HG03196 (cell line): Measurements from ENCODE around the gene DRD2.
"Not testable (repeated sequence)": the region's sequence is repeated elsewhere in the genome, so short reads cannot be mapped to it uniquely, and the experiment has no call there.

Experiments
- ATAC-seq: cut with Tn5 transposase; IDR thresholded peaks from one replicate; pipeline ENCODE4 v1.9.1; 2021; ENCODE audit not compliant: unreplicated experiment

Gene DRD2

DNA sequence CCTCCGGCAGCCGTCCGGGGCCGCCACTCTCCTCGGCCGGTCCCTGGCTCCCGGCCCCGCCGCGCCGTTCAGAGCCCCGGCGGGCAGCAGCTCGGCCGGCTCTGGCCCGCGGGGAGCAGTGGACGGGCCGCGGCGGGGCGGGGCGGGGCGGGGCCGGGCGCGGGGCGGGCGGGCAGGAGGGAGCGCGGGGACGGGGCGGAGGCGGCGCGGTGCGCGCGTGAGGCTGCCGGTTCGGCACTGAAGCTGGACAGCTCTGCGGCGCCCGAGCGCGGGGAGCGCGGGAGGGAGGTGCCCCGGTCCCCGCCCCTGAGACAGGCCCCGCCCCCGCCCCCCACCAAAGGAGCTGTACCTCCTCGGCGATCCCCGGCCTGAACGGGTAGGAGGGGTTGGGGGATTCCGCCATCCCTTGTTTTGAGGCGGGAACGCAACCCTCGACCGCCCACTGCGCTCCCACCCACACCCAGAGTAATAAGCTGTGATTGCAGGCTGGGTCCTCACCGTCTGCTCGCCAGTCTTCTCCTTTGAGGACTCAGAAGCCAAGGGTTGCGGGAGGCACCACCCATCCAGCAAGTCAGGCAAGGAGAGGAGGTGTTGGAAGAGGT is at the start of gene DRD2:
TSS of gene DRD2 (minus strand) at position 239 of the 602 bp plus-strand sequence. CDS start 50,747 bp downstream, outside the sequence.
- no peak for ATAC-seq

DNA sequence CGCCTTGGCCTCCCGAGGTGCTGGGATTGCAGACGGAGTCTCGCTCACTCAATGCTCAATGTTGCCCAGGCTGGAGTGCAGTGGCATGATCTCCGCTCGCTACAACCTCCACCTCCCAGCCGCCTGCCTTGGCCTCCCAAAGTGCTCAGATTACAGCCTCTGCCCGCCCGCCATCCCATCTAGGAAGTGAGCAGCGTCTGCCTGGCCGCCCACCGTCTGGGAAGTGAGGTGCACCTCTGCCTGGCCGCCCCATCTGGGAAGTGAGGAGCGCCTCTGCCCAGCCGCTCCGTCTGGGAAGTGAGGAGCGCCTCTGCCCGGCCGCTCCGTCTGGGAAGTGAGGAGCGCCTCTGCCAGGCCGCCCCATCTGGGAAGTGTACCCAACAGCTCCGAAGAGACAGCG is 48.7 kb upstream of the DRD2 start:
- ATAC-seq, result not testable (repeated sequence)

DNA sequence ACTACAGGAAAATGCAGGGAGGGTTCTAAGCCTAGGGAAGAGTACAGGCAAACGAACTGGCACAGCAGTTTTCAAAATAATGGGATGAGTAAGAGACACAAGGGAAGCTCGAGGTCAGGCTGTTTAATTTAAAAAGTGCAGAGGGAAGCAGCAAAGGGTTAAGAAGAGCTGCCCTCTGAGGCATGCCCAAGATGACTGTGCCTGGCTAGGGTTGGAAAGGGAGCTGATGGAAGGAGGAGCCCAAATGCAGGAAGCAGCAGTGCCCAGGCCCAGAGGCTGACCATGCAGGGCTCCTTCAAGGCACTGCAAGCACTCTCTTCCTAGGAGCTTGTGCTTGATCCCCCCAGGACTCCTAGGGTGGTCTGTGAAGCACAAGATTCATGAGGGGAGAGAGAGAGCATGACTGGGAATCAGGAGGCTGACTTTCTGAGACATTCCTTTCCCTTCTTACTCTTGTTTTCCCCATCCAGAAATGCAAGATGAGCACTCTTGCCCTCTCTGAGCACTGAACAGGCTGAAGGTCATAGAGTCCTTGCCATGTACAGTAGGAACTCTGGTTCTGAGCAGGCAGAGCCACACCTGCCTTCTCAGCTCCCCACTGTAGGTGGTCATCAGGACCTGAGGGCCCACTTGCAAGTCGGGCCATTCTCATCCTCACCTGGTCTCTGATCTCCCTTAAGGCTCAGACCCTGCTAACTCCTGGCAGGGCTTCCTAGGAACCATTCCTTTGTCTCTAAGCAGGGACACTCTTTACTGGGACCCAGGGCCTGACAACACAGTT is 46.7 kb upstream of the DRD2 start:
- no peak for ATAC-seq

DNA sequence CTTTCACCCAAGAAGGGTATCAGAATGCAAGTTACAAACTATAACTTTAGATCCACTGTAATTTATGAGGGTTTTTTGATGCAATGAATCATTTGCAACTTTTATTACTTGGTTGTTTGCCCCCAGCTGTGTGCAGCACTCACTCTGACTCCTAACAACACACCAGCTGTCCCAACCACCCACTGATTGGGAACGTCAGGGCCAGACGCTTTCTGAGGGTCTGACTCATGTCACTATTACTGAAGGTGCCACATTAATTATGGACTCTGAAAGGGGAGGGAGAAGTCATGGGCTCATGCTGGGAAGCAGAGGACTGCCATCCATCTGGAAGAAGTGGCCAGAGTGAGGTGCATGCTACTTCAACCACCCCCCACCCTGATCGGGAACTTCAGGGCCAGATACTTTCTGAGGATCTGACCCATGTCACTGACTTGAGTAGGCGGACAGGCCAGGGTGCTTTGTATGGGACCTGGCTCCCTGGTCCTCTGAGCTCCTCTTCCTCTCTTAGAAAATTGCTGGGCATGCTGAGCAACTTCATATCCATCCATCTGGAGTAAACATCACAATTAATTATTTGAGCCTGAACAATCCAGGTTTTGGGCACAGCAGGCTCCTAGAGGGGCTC is 44.9 kb upstream of the DRD2 start:
- ATAC-seq, result no peak

DNA sequence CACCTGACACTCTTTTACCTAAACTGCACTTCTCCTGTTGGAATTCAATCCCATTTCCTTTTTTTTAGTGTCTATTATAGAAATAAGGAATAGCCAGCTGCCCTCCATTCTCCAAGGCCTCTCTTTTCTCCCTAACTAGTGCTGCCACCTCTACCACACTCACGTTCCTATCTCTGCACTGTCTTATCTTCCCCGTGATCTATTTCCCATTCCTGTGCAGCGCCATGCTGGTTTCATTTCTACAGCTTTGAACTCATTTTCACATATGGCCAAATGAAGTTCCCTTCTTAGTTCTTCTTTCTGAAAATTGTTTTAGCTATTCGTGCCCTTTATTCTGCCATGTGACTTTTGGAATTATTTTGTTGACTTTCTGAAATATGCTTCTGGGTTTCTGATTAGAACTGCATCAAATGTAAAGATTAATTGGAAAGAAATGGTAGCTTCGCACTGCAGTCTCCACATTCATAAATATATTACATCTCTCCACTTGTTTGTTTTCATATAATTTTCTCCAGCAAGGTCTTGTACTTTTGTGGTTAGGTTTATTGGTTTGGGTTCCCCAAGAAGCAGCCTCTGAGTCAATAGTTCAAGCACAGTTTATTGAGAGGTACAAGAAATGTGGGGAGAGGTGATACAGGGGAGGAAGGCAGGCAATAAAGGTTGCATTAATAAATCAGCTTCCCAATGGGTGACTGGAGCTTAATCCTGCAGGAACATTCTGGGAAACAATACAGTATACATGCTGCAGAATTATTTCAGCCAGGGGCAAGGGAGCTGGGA is 43.7 kb upstream of the DRD2 start:
- no peak for ATAC-seq

DNA sequence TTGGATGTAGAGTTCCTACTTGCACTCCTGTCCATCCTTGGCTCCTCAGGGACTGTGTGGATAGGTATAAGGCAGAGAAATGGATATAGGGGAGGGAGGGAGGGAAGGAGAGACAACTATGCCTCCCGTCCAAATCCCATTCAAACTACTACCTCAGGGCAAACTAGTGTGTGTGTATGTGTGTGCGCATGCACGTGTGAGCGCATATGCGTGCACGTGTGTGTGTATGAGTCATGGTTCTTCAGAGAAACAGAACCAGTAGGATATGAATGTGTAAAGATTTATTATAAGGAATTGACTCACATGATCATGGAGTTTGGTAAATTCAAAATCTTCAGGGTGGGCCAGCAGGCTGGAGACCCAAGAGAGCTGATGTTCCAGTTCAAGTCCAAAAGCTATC is 42.2 kb upstream of the DRD2 start:
- ATAC-seq, result no peak

DNA sequence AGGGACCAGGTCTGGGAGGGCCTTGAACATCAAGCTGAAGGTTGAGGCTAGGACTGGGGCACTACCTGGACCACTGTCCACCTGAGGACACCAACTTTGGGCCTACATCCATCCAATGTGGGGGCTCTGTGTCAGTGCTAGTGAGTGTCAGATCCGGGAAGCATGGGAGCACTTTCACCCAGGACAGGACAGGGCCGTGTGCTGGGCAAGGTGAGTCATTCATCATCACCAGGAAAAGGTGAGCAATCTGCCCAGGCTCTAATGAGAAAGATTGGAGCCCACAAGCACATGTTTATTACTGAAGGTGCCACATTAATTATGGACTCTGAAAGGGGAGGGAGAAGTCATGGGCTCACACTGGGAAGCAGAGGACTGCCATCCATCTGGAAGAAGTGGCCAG is 39.7 kb upstream of the DRD2 start:
- ATAC-seq, result no peak

DNA sequence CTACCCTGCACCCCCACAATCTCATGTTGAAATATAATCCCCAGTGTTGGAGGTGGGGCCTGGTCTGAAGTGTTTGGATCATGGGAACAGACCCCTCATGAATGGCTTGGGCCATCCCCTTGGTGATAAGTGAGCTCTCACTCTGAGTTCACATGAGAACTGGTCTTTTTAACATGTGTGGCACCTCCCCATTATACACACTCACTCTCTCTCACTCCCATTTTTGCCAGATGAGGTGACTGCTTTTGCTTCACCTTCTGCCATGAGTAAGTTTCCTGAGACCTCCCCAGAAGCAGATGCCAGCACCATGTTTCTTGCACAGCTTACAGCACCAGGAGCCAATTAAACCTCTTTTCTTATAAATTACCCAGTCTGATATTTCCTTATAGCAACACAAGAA is 32.1 kb upstream of the DRD2 start:
- ATAC-seq, result no peak

DNA sequence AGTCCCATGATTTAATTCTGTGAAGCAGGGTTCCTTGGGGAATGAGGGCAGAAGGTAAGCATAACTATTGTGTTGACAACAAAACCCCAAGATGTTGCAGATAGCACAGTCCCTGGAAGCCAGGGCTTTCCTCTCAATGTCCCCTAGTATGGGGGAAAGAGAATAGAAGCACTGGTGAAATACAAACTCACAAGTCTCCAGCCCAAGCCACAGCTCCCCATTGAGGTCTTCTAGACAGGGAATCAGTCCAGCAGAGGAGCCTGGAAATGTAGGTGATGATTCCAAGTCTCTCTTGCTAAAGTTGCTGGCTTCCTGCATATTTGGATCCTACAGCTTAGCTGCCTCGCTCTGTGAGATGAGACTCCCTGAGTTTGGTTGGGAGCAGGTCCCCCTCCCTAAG is 31.7 kb upstream of the DRD2 start:
- ATAC-seq, result no peak

DNA sequence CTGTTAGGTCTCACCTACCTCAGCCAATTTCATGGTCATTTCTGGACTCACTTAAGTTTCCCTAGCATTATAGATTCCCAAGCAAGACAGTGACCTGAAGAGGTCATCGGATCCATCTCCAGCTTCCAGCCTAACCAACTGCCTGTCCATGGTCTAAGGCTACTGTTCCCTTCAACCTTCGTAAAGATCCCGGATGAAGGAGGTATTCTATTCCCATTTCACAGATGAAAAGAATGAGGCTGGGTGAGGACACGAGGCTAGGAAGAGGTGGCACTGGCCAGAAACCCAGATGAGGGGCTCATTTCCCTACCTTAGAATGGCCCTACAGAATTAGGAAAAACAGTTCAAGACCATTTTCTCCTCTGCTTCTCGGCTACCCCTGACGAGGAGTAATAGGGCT is 31.3 kb upstream of the DRD2 start:
- no peak for ATAC-seq

DNA sequence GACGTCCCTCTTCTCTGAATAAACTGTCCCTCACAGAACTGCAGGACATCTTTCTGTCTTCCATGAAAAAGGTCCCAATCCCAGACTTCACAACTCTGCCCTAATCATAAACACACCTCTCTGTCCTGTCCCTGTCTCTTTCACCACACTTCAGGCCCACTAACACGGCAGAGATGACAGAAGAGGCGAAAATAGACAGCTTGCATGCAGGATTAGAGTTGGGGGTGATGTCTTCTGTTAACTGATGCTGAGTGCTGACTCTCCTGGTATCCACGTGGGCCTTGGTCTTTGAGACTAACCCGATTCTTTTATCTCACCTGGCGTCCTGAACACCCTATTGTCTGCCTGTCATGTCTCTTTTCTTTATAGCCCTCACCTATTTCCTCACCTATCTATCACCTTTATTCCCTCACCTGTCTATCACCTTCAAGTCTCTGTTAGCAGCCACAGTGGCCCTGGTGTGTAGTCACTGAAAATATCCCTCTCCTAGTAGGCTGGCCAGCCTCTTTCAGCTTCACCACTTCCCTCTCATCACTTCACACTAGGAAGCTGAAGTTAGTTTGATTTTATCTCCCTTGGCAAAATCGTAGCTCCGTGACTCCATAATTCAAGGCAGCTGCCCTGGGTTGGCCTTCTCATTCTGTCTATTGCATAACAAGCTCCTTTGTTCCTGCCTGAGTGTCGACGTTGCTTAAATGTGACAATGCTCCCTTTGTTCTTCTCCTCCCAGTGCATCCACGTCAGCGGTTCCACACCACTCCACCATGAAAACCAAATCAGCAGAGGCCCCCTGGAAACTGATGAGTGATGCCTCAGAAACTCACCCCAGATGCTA is 30.6 kb upstream of the DRD2 start:
- no peak for ATAC-seq

DNA sequence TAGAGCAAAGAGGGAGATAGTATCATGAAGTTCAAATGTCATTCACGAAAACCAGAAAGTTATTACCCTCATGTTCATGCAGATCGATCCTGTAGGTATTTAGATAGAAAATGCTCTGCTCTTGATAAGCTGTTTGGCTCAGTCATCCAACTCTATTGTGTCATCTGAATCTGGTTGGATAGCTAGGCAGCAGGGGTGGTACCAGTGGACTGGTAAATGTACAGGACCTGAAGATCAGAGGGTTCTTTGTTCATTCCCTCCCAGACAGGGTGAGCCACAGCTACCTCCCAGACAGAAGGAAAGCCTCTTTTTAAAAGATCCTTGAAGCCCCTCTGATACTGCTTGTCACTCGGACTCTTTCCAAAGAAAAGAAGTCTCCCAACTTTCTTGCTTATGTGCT is 29.8 kb upstream of the DRD2 start:
- ATAC-seq, result no peak

DNA sequence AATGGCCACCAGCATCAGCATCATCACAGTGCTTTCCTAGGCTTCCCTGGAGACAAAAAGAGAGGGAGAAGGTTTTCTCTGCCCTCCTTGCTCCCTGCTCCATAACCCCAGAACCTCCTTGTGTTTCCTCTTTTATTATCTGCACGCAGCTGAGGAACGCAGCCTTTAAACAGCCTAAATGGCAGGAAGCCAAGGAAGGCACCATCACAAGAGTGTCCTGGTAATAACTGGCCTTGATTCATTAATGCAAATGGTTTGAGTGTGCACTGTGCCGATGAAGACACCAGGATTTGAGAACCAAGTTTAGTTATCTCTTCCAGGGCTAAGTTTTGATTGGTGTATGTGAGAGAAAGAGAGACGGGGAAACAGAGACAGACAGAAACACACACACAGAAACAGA is 29.4 kb upstream of the DRD2 start:
- ATAC-seq, result no peak

DNA sequence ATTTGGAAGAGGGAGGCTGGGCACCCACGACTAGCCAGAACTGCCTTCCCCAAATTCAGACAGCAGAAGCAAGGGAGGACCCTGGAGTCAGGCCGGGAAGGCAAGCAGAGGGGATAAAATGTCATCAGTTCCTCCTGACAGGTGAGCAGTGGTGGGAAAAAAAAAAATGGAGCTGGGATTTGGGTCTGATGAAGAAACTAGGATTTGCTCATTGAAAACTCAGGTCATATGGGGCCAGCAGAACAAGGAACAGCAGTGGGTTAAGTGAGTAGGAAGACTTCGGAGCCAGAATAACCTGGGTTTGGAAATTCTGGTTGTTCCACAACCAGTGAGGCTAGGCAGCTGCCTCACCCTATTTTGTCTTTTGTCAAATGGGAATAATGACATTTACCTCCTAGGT is 28.9 kb upstream of the DRD2 start:
- ATAC-seq, result no peak

DNA sequence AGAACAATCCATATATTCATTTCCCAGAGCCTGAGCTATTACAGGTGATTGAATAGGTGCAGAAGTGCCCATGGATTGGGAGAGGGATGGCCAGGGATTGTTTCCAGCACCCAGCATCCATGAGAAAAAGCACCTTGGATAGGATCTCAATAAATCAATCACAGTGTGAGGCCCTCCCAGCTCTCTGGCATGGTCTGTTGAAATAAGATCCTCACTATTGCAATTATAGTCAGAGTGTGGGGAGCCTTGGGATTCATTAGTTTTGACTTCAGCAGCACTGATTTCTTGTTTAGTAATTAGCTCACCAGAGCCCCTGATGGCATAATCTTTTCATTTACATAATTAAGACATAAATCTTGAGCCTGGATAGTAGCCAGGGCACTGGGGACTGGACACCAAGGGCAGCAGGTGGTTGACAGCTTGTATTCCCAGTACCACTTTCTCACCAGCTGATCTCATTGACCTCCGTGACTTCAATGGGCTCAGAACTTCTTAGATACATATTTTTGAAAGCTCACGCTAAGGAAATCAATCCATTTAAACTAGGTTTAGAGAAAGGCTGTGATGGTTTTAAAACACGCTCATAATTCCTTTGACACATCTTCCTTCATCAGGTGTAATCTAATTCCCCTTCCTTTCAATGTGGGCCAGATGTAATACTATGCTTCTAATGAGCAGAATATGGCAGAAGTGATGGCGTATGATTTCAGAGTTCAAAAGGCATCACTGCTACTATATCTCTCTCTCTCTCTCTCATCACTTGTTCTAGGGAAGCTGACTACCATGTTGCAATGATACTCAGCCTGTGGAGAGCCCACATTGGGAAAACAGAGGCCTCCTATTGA is 22.1 kb upstream of the DRD2 start:
- ATAC-seq, result no peak

DNA sequence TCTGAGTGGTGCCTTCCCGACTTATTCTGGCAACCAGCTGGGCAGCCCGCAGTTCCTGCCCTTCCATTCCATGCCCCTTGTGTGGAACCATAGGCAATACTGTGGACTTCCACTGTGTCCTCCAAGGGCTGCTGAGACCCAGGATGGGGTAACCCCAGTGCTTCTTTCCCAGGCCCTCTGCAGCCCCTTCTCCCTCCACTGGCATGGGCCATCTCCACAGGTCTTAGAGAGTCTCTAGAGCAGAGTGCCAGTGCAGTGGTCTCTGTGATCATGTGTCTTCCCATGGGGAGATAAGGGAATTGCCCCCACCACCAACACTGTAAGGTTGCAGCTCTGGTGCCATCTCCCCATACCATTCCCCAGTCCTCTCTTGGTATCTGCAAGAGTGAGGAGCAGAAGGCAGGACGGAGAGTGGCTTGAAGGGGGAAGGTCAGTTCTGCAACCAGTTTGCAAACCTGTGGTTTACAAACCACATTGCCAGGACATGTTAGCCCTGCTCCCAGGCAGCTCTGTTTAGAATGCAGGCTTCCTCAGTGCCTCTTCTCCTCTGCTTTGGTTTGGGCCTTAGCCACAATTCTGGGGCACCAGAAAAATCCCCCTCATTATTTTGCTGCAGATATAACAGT is 20.9 kb upstream of the DRD2 start:
- no peak for ATAC-seq

DNA sequence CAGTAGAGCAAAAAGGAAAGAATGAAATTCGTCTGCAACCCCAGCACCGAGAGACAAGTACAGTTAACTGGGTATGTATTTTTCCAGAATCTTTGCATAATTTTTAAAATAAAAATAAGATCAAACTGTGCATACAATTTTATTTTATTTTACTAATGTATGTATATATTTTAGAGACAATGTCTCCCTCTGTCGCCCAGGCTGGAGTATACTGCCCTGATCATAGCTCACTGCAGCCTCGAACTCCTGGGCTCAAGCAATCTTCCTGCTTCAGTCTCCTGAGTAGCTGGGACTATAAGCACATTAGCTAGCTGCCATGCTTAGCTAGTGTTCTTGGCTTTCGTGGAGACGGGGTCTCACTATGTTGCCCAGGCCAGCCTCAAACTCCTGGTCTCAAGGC is 18.8 kb upstream of the DRD2 start:
- no peak for ATAC-seq

DNA sequence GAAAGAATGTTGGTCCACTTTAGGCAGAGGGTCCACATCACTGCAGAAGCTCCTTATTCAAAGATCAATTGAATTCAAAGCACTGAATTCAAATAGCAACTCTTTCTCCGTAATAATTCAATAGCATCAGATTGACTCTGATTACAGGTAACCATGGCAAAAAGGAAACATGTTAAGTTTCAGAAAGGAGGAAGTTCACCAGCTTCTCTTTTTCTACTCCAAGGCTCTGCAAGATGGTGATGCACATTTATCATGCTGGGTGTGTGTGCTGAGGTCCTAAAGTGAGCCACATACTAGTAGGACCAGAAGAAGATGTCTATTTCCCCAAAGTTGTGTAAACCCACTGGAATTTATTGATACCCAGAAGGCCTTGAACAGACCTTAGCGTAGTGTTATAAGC is 18.0 kb upstream of the DRD2 start:
- ATAC-seq, result no peak

DNA sequence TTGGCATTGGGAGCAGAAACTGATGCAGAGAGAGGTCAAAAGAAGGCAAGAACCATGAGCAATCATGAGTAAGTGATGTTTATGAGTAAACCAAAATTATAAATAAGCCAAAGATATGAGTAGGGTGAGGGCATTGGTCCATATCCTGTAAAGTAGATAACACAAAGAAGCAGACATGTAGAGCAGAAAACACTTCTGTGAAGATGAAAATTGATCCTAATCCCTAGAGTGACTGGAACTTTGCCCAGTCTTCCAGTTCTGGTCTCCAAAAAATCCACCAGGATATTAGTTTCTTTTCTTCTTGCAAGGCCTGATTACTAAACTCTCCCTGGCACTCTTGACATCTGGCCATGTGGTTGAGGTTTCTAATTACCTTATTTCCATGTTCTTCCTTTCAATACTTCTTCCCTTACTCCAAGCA is 13.7 kb upstream of the DRD2 start:
- ATAC-seq, result no peak
